Activated B cell treated with CpG ODN at 0.5 μM for 24 hours (primary cell): Measurements from ENCODE around the gene UNC119. TPM values are rescaled to one million over a fixed set of nuclear protein-coding genes. Genes with fewer than 3 reads are reported as not detected.

ENCODE experiments used
- ATAC-seq: fragments of 200-7000 bp; cut with Tn5 transposase; one replicate; pipeline ENCODE4 v1.10.0; 2021; ENCODE audit warnings: low read depth, mild to moderate bottlenecking, moderate library complexity
- CTCF ChIA-PET: fragments of 350-600 bp; sonication (Branson Sonifier 250); formaldehyde crosslinking; loops from one replicate; lab custom pipeline; 2021; ENCODE audit warnings: antibody characterized with exemption; lab: Charles Lee
- POLR2A ChIA-PET: fragments of 350-600 bp; sonication (Branson Sonifier 250); formaldehyde crosslinking; loops from one replicate; lab custom pipeline; 2021; ENCODE audit warnings: antibody characterized with exemption; lab: Charles Lee
- DNase-seq: peaks from one replicate; pipeline ENCODE4 v3.0.0; 2022
- H3K27ac Mint-ChIP-seq: one replicate; pipeline ENCODE4 v1.8.0; 2020; ENCODE audit warnings: mixed read lengths
- H3K27me3 Mint-ChIP-seq: one replicate; pipeline ENCODE4 v1.8.0; 2021; ENCODE audit warnings: mixed read lengths
- H3K36me3 Mint-ChIP-seq: one replicate; pipeline ENCODE4 v1.8.0; 2021; ENCODE audit warnings: low read depth, mixed read lengths
- H3K4me1 Mint-ChIP-seq: one replicate; pipeline ENCODE4 v1.8.0; 2021; ENCODE audit warnings: mixed read lengths
- H3K4me3 Mint-ChIP-seq: one replicate; pipeline ENCODE4 v1.8.0; 2020; ENCODE audit warnings: mild to moderate bottlenecking, mixed read lengths
- H3K9me3 Mint-ChIP-seq: one replicate; pipeline ENCODE4 v1.8.0; 2020; ENCODE audit warnings: mixed read lengths
- CTCF ChIP-seq: fragments of 200-600 bp; IDR thresholded peaks from one replicate; pipeline ENCODE4 v1.8.0; 2022; ENCODE audit warnings: antibody characterized with exemption, mild to moderate bottlenecking
- intact Hi-C: fragments of 100-400 bp; cut with micrococcal nuclease; formaldehyde crosslinking; loops from one replicate; pipeline ENCODE4 v1.15.1; 2024
- total RNA-seq: library from RNA; stranded (reverse); gene quantifications from 2 replicates; pipeline ENCODE4 v1.2.3, GENCODE V29; 2022

Gene UNC119
- total RNA-seq, 1 donor from 2014 or later = 437 TPM

DNA sequence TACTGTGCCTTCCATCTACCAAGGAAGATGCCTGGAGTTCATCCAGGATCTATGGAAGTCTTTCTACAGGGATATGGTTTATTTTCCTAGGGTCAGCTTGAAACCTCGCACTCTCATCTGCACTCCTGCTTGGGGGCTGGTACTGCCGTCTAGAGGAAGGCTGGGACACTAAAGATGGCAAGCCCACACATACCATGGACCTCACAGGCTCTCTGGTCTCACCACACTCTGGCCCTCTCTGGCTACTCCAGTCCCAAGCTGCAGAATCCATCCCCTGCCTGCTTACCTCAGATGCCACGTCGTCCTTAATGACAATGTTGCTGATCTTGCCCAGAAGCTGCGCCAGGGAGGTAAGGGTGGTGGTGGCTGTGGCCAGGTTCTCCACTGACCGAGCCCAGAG is 2.1 kb upstream of the UNC119 start:
- Mint-ChIP-seq H3K9me3 (no peaks in the 10 kb centered on the region), H3K27me3 (no peaks in the 10 kb centered on the region), H3K4me1 (peaks cover 44% of the 10 kb centered on the region), H3K4me3 (no peak overlapping the region), H3K36me3 (peaks cover 76% of the 10 kb centered on the region), H3K27ac (no peak overlapping the region)
- no peak for DNase-seq
- ATAC-seq = no peak
- intact Hi-C loops = loop anchor here (5.0 kb wide), 2 partner anchors 58 to 398 kb away; partner anchors contain the start of genes PHF12 and RSKR
- TF ChIP-seq CTCF = no peak
- ChIA-PET CTCF (interaction anchor here (0.9 to 2.7 kb wide), 3 partner anchors 54 to 60 kb away, joined by 4 to 13 read pairs (median 5); no protein-coding TSS in a partner anchor), POLR2A (interaction anchor here (1.0 kb wide), 2 partner anchors 17 to 46 kb away, joined by 4 read pairs; partner anchors contain the start of gene PIGS)

GRCh38 chr17:28553000-28553505 is 629 bp upstream of the UNC119 start:
- TF ChIP-seq CTCF = no peak
- Mint-ChIP-seq H3K4me1 (peaks cover 59% of the 10 kb centered on the region), H3K4me3 (peak overlapping the region; percentile 97), H3K27me3 (no peaks in the 10 kb centered on the region), H3K36me3 (peaks cover 71% of the 10 kb centered on the region), H3K27ac (peak overlapping the region; percentile 86), H3K9me3 (no peaks in the 10 kb centered on the region)
- intact Hi-C loops = loop anchor here (1.0 to 5.0 kb wide), 6 partner anchors 14 to 399 kb away; partner anchors contain the start of genes IFT20, PHF12, PIGS and RSKR
- POLR2A ChIA-PET = interaction anchor here (0.5 to 7.1 kb wide), 9 partner anchors 9 to 1611 kb away, joined by 3 to 160 read pairs (median 6); partner anchors contain the start of genes ALDOC, PIGS and SPAG5
- ATAC-seq (no peak), DNase-seq (no peak)
- CTCF ChIA-PET = interaction anchor here (1.0 to 2.7 kb wide), 2 partner anchors 9 to 59 kb away, joined by 3 to 13 read pairs; no protein-coding TSS in a partner anchor

DNA sequence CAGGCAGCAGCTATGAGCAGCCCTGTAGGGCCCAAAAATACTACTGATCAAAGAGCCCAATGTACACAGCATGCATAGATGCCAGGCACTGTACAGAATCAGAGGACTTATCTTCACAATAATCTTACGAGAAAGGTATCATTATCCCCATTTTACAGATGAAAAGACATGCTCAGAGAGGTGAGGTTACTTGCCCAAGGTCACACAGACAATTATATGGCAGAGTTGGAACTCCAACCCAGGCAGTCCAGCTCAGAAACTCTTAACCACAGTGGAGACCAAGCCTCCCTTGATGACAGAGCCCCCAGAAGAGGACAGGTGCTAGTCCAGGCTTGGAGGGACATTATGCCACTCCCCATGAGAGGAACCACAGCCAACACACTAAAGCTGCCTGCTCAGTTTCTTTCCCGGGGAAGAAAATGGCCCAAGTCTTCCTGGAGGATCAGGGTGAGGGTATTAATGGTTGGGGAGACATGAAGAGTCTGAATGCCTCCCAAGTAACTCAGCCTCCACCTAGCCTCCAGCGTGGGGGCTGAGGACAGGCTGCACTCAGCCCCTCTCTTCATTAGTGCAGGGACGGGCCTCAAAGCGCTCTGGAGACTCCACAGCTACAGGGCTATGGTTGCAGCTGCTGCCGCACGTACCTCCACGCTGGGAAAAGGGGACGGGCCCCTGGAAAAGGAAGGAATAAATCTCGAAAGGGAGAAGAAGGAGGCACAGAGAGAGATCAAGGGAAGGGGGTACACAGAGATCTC is 826 bp downstream of the UNC119 start:
- Mint-ChIP-seq H3K27me3 (no peaks in the 10 kb centered on the region), H3K4me1 (peaks cover 73% of the 10 kb centered on the region), H3K36me3 (peaks cover 69% of the 10 kb centered on the region), H3K27ac (peak overlapping the region; percentile 93), H3K4me3 (peak overlapping the region; percentile 97), H3K9me3 (no peaks in the 10 kb centered on the region)
- TF ChIP-seq CTCF = no peak
- ATAC-seq (no peak), DNase-seq (no peak)
- CTCF ChIA-PET = interaction anchor here (1.0 to 3.9 kb wide), 4 partner anchors 12 to 61 kb away, joined by 3 to 19 read pairs (median 4); partner anchors contain the start of gene PIGS
- POLR2A ChIA-PET = interaction anchor here (0.6 to 7.1 kb wide), 9 partner anchors 15 to 511 kb away, joined by 3 to 160 read pairs (median 4); partner anchors contain the start of genes ALDOC, NEK8, PIGS and SDF2
- intact Hi-C loops = loop anchor here (1.0 to 5.0 kb wide), 6 partner anchors 16 to 401 kb away; partner anchors contain the start of genes IFT20, PHF12, PIGS and RSKR

GRCh38 chr17:28550858-28551257 is 1.6 kb downstream of the UNC119 start:
- H3K4me3 Mint-ChIP-seq = peak overlapping the region; percentile 97
- ChIA-PET POLR2A (interaction anchor here (0.9 to 7.1 kb wide), 11 partner anchors 14 to 510 kb away, joined by 3 to 160 read pairs (median 4); partner anchors contain the start of genes ALDOC, BLTP2, IFT20 and NEK8), CTCF (interaction anchor here (0.7 to 3.9 kb wide), 4 partner anchors 11 to 62 kb away, joined by 3 to 19 read pairs (median 4); partner anchors contain the start of gene PIGS)
- ATAC-seq (no peak), DNase-seq (no peak)
- peaks cover 78% of the 10 kb centered on the region for H3K4me1 Mint-ChIP-seq
- no peaks in the 10 kb centered on the region for H3K9me3 Mint-ChIP-seq
- intact Hi-C loops = loop anchor here (1.0 to 5.0 kb wide), 3 partner anchors 61 to 401 kb away; partner anchors contain the start of genes BLTP2, PHF12 and RSKR
- peak overlapping the region; percentile 93 for H3K27ac Mint-ChIP-seq
- peaks cover 69% of the 10 kb centered on the region for H3K36me3 Mint-ChIP-seq
- TF ChIP-seq CTCF = no peak
- H3K27me3 Mint-ChIP-seq = no peaks in the 10 kb centered on the region
